Neural cell (in vitro differentiated cells): ENCODE results near the gene COL5A1.

ENCODE experiments used
- CTCF ChIP-seq: fragments of 450-650 bp; IDR thresholded peaks from 2 replicates; pipeline ENCODE4 v1.5.1; 2014; ENCODE audit warnings: antibody characterized with exemption, mild to moderate bottlenecking, moderate library complexity; ENCODE audit not compliant: poor library complexity, severe bottlenecking
- EP300 ChIP-seq: fragments of 450-650 bp; conservative IDR thresholded peaks from 2 replicates; pipeline ENCODE4 v1.6.1; 2014; ENCODE audit warnings: antibody characterized with exemption, mild to moderate bottlenecking, moderate library complexity; ENCODE audit not compliant: poor library complexity, severe bottlenecking
- EZH2 ChIP-seq: fragments of 200-600, 300-800 bp; shearing (Covaris generic), sonication (generic); IDR thresholded peaks from 2 replicates; pipeline ENCODE4 v1.6.1; 2014; ENCODE audit warnings: antibody characterized with exemption, low read length, borderline replicate concordance, mild to moderate bottlenecking; ENCODE audit not compliant: insufficient read depth, poor library complexity, severe bottlenecking
- POLR2AphosphoS5 ChIP-seq: IDR thresholded peaks from 2 replicates; pipeline ENCODE4 v1.6.1; 2012
- RAD21 ChIP-seq: fragments of 450-650 bp; conservative IDR thresholded peaks from 2 replicates; pipeline ENCODE4 v1.6.1; 2014; ENCODE audit warnings: antibody characterized with exemption, mild to moderate bottlenecking, moderate library complexity

DNA sequence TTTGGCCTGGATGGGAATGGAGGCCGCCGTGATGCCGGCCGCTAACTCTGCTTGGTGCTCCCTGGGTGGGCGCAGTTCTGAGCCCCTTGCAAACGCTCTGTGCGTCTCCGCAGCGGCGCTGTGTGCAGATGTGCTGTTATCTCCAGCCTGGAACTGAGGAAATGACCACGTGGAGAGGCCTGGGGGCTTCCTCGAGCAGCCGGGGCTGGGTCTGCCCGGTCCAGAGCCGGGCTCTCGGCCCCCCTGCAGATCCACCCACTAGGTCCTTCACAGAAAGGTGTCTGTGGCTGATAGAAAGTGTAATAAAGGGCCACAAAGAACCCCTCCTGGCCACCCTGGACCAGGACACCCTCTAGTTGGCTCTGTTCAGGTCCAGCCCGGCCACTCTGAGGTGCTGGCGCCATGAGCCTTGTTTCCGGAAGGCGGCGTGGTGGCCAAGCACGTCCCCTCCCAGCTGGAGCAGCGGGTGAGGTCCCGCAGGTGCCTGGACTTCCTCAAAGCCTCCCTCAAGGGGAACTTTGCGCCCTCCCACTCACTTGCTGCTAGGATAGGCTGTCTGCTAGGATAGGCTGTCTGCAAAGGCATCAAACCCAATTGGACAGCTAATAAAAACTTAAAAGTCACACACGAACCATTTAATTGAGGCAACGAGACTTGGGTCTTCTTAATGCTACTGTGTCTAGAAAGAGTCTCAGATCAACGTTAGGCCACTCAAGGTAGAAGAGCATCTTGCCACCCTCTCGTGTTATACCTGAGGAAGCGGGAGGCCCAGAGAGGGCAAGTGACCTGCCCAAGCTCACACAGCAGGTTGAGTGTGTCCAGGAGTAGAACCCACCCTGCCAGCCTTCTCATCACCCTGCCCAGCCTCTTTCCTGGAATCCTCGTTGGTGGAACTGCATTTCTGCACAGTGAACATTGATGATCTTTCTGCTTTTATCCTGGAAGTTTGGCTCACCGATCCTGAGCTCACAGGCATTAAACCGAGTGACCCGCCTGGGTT is 129.7 kb downstream of the COL5A1 start:
- no peak for TF ChIP-seq CTCF
- TF ChIP-seq EP300, result no peak
- TF ChIP-seq EZH2, result no peak
- TF ChIP-seq POLR2AphosphoS5, result no peak
- no peak for TF ChIP-seq RAD21
